T-helper 9 cell (primary cell): ENCODE results near the gene KCNJ12.
"Not testable (repeated sequence)": the region's sequence is repeated elsewhere in the genome, so short reads cannot be mapped to it uniquely, and the experiment has no call there.

Experiments used
- DNase-seq: peaks from one replicate; pipeline ENCODE4 v3.0.0-alpha.2; 2020

Gene KCNJ12

GRCh38 chr17:21388066-21388465, 11.9 kb downstream of the KCNJ12 start:
- no peak for DNase-seq

GRCh38 chr17:21388944-21389343, 12.8 kb downstream of the KCNJ12 start:
- no peak for DNase-seq

GRCh38 chr17:21389394-21389793, 13.2 kb downstream of the KCNJ12 start:
- DNase-seq, result no peak

- no peak for DNase-seq
Measured at GRCh38 chr17:21390294-21390693, 14.1 kb downstream of the KCNJ12 start.

- no peak for DNase-seq
Measured at GRCh38 chr17:21392266-21392665, 16.1 kb downstream of the KCNJ12 start.

- no peak for DNase-seq
Measured at GRCh38 chr17:21394265-21394664, 18.1 kb downstream of the KCNJ12 start.

GRCh38 chr17:21395764-21396163, 19.6 kb downstream of the KCNJ12 start:
- DNase-seq, result no peak

- no peak for DNase-seq
Measured at GRCh38 chr17:21396237-21396636, 20.1 kb downstream of the KCNJ12 start.

GRCh38 chr17:21397341-21398190, 21.4 kb downstream of the KCNJ12 start:
- DNase-seq, result no peak

- DNase-seq, result no peak
Measured at GRCh38 chr17:21399474-21400186, 23.5 kb downstream of the KCNJ12 start.

GRCh38 chr17:21400187-21400569, 24.0 kb downstream of the KCNJ12 start:
- not testable (repeated sequence) for DNase-seq

- DNase-seq, result no peak
Measured at GRCh38 chr17:21400816-21401593, 24.8 kb downstream of the KCNJ12 start.

- DNase-seq, result not testable (repeated sequence)
Measured at GRCh38 chr17:21402166-21402571, 26.0 kb downstream of the KCNJ12 start.

GRCh38 chr17:21402926-21403325, 26.8 kb downstream of the KCNJ12 start:
- not testable (repeated sequence) for DNase-seq

- DNase-seq, result not testable (repeated sequence)
Measured at GRCh38 chr17:21404106-21404505, 27.9 kb downstream of the KCNJ12 start.

GRCh38 chr17:21404539-21404938, 28.4 kb downstream of the KCNJ12 start:
- DNase-seq, result not testable (repeated sequence)

GRCh38 chr17:21404956-21405731, 29.0 kb downstream of the KCNJ12 start:
- not testable (repeated sequence) for DNase-seq

GRCh38 chr17:21405904-21406400, 29.8 kb downstream of the KCNJ12 start:
- DNase-seq, result not testable (repeated sequence)

GRCh38 chr17:21406616-21407404, 30.7 kb downstream of the KCNJ12 start:
- not testable (repeated sequence) for DNase-seq

- not testable (repeated sequence) for DNase-seq
Measured at GRCh38 chr17:21407752-21408151, 31.6 kb downstream of the KCNJ12 start.

- not testable (repeated sequence) for DNase-seq
Measured at GRCh38 chr17:21408224-21408623, 32.1 kb downstream of the KCNJ12 start.
